Thymus (tissue), 11 donors: ENCODE results near the gene OPRM1. TPM values are rescaled to one million over a fixed set of nuclear protein-coding genes. Genes with fewer than 3 reads are reported as not detected.
"Not testable (repeated sequence)": the region's sequence is repeated elsewhere in the genome, so short reads cannot be mapped to it uniquely, and the experiment has no call there.

ENCODE experiments used
- DNase-seq, 9 donors: peaks; one replicate each; pipeline ENCODE4 v3.0.0-alpha.2; 2013; ENCODE audit warnings: low spot score in 9 of 9, low read depth in 6 of 9, missing footprints in 1 of 9
- H3K27ac ChIP-seq, 2 donors: one replicate each; pipeline ENCODE4 v1.5.1; 2013; ENCODE audit warnings: control low read depth in 1 of 2, low read depth in 1 of 2, low read length in 1 of 2, mild to moderate bottlenecking in 1 of 2, moderate library complexity in 1 of 2
- H3K27me3 ChIP-seq, 2 donors: one replicate each; pipeline ENCODE4 v1.5.1; 2013; ENCODE audit warnings: low read length in 1 of 2; ENCODE audit not compliant: control insufficient read depth in 2 of 2, insufficient read depth in 1 of 2
- H3K36me3 ChIP-seq, 2 donors: one replicate each; pipeline ENCODE4 v1.5.1; 2013; ENCODE audit warnings: low read length in 1 of 2, mild to moderate bottlenecking in 1 of 2, moderate library complexity in 1 of 2; ENCODE audit not compliant: control insufficient read depth in 2 of 2, insufficient read depth in 2 of 2
- H3K4me1 ChIP-seq, 2 donors: one replicate each; pipeline ENCODE4 v1.5.1; 2013; ENCODE audit warnings: low read length in 2 of 2; ENCODE audit not compliant: control insufficient read depth in 2 of 2, insufficient read depth in 2 of 2
- H3K4me3 ChIP-seq, 2 donors: one replicate each; pipeline ENCODE4 v1.5.1; 2013; ENCODE audit warnings: low read length in 2 of 2, control low read depth in 1 of 2, mild to moderate bottlenecking in 1 of 2
- H3K9me3 ChIP-seq, 2 donors: one replicate each; pipeline ENCODE4 v1.5.1; 2013; ENCODE audit warnings: low read length in 1 of 2, mild to moderate bottlenecking in 1 of 2; ENCODE audit not compliant: control insufficient read depth in 2 of 2, insufficient read depth in 1 of 2
- WGBS: extraction: QIAGEN DNeasy Blood & Tissue Kit; methylation state at CpG from one replicate; pipeline ENCODE4 v1.1.7; 2013; 5-methylcytosine and 5-hydroxymethylcytosine counted together
- polyA plus RNA-seq: library from polyadenylated mRNA; stranded (reverse); fragments of 200-250 nt; gene quantifications from one replicate; pipeline ENCODE4 v1.2.3, GENCODE V29; 2013
- total RNA-seq: library from RNA; stranded (reverse); fragments of 120-200 nt; gene quantifications from one replicate; pipeline ENCODE4 v1.2.4, GENCODE V29; 2013
- donor health status: healthy.

The OPRM1 gene
- total and polyA plus RNA-seq, 2 donors = 0.02 TPM; not detected in 1

GRCh38 chr6:154169193-154169847 lies 130.3 kb downstream of the OPRM1 start:
- peaks cover 0 to 9% of the 10 kb centered on the region in 2 donors for H3K9me3 ChIP-seq
- 59% methylated on average over 5 of the region's 5 CpGs for WGBS
- no peak overlapping the region for H3K4me3 ChIP-seq
- H3K27ac ChIP-seq = no peak overlapping the region
- peaks cover 0 to 12% of the 10 kb centered on the region in 2 donors for H3K36me3 ChIP-seq
- peaks cover 3 to 6% of the 10 kb centered on the region in 2 donors for H3K4me1 ChIP-seq
- H3K27me3 ChIP-seq = no peaks in the 10 kb centered on the region
- DNase-seq = no peak

GRCh38 chr6:154170106-154170505 lies 131.1 kb downstream of the OPRM1 start:
- H3K4me1 ChIP-seq = peaks cover 3 to 6% of the 10 kb centered on the region in 2 donors
- DNase-seq = no peak
- 64% methylated on average over 2 of the region's 2 CpGs for WGBS

GRCh38 chr6:154172393-154172792 lies 133.4 kb downstream of the OPRM1 start:
- H3K4me3 ChIP-seq, H3K36me3 ChIP-seq, H3K27ac ChIP-seq, H3K27me3 ChIP-seq, H3K4me1 ChIP-seq, H3K9me3 ChIP-seq, DNase-seq: not testable (repeated sequence)
- WGBS = 97% methylated on average over 5 of the region's 5 CpGs

More at GRCh38 chr6:154170106-154170505, 131.1 kb downstream of the OPRM1 start:
- H3K9me3 ChIP-seq = peaks cover 0 to 9% of the 10 kb centered on the region in 2 donors
- H3K36me3 ChIP-seq = peaks cover 0 to 12% of the 10 kb centered on the region in 2 donors
- H3K27ac ChIP-seq = no peak overlapping the region
- no peaks in the 10 kb centered on the region for H3K27me3 ChIP-seq
- H3K4me3 ChIP-seq = no peak overlapping the region

- no peak overlapping the region for H3K4me3 ChIP-seq
These were observed 140.4 kb downstream of the OPRM1 start for GRCh38 chr6:154179434-154179833.

GRCh38 chr6:154187203-154187602 lies 148.2 kb downstream of the OPRM1 start:
- DNase-seq = no peak
- peaks cover 0 to 2% of the 10 kb centered on the region in 2 donors for H3K36me3 ChIP-seq
- 98% methylated on average over 3 of the region's 3 CpGs for WGBS
- no peaks in the 10 kb centered on the region for H3K4me1 ChIP-seq
- H3K9me3 ChIP-seq = no peaks in the 10 kb centered on the region
- H3K4me3 ChIP-seq = no peak overlapping the region
- H3K27ac ChIP-seq = no peak overlapping the region
- H3K27me3 ChIP-seq = no peaks in the 10 kb centered on the region

More at GRCh38 chr6:154179434-154179833, 140.4 kb downstream of the OPRM1 start:
- Histone ChIP-seq H3K27ac (no peak overlapping the region), H3K4me1 (no peaks in the 10 kb centered on the region), H3K9me3 (no peaks in the 10 kb centered on the region), H3K36me3 (no peaks in the 10 kb centered on the region), H3K27me3 (no peaks in the 10 kb centered on the region)
- DNase-seq = no peak
- WGBS = 98% methylated on average over 5 of the region's 5 CpGs

GRCh38 chr6:154187714-154188113 lies 148.7 kb downstream of the OPRM1 start:
- Histone ChIP-seq H3K4me1 (no peaks in the 10 kb centered on the region), H3K9me3 (no peaks in the 10 kb centered on the region), H3K27ac (no peak overlapping the region), H3K36me3 (peaks cover 0 to 2% of the 10 kb centered on the region in 2 donors), H3K4me3 (no peak overlapping the region), H3K27me3 (no peaks in the 10 kb centered on the region)
- DNase-seq = no peak

GRCh38 chr6:154196333-154196885 lies 157.4 kb downstream of the OPRM1 start:
- Histone ChIP-seq H3K9me3 (no peaks in the 10 kb centered on the region), H3K4me1 (no peaks in the 10 kb centered on the region), H3K27ac (no peak overlapping the region), H3K36me3 (peaks cover 4 to 14% of the 10 kb centered on the region in 2 donors), H3K27me3 (no peaks in the 10 kb centered on the region), H3K4me3 (no peak overlapping the region)
- 95% methylated on average over 1 of the region's 1 CpG for WGBS
- DNase-seq = no peak

- Histone ChIP-seq H3K36me3 (peaks cover 4 to 14% of the 10 kb centered on the region in 2 donors), H3K9me3 (no peaks in the 10 kb centered on the region), H3K27ac (no peak overlapping the region), H3K4me1 (no peaks in the 10 kb centered on the region), H3K27me3 (no peaks in the 10 kb centered on the region), H3K4me3 (no peak overlapping the region)
- peak in 1 of 9 donors; percentile 10 for DNase-seq
These were observed 158.3 kb downstream of the OPRM1 start for GRCh38 chr6:154197196-154197860.

GRCh38 chr6:154201688-154202087 lies 162.6 kb downstream of the OPRM1 start:
- peaks cover 6 to 20% of the 10 kb centered on the region in 2 donors for H3K36me3 ChIP-seq
- not testable (repeated sequence) for H3K9me3 ChIP-seq, H3K4me3 ChIP-seq, H3K27ac ChIP-seq, DNase-seq, H3K27me3 ChIP-seq, H3K4me1 ChIP-seq
- 96% methylated on average over 4 of the region's 4 CpGs for WGBS
